Erythroblast (primary cell): ENCODE results near the gene RCAN3.

Experiments
- GATA1 ChIP-seq: IDR thresholded peaks from 2 replicates; pipeline ENCODE4 v1.6.1; 2011; ENCODE audit warnings: low read depth, mild to moderate bottlenecking, control low read depth, low read length, moderate library complexity
- POLR2A ChIP-seq: IDR thresholded peaks from 2 replicates; pipeline ENCODE4 v1.6.1; 2011; ENCODE audit warnings: mild to moderate bottlenecking, low read length

- no peak for TF ChIP-seq POLR2A
- no peak for TF ChIP-seq GATA1
Measured at GRCh38 chr1:24541711-24542346, 39.2 kb downstream of the RCAN3 start.
